Measurements from ENCODE around the gene AUP1.

DNA sequence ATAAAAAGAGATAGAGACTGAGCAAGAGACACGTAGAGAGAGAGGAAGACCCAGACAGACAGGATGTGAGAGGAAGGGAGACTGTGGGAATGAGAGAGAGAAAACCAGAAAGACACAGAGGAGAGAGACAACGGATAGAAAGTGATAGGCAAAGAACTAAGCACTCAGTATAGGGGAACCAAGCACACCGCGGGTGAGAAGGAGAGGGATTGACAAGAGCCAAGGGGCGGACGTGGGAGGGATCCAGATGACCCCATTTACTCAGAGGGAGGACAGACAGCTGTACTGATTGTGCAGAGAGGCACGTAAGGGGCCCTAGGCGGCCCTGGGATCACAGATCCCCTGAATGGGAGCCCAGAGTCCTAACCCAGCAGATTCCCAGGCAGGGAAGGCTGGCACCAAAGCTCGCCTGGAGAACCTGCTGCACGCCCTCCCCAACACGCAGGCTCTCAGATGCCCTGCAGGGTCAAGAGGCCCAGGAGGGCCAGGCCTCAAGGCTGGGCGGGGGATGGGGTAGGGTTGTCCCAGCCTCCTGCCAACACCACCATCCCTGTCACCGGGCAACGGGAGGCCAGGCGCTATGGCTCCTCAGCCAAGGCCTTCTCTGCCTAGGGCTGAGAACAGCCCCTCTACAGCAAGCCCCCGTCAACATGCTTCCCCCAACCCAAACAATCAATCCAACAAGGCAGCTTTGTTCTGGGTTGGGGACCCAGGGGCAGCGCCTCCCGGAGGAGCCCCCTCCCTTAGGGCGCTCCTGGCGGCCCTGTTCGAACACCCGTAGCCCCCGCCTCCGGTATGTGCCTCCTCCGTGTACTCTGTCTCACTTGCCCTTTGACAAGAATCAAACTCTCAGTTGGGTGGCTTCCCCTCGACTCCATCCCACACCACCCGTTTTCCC is 23.7 kb upstream of the AUP1 start:
- TF ChIP-seq POLR2A (IDR thresholded peaks at IDR 0.05), result no peak
- no peak for TF ChIP-seq EP300 (IDR thresholded peaks at IDR 0.05)
